ENCODE measurements around the gene FOXO3. TPM values are rescaled to one million over a fixed set of nuclear protein-coding genes. Genes with fewer than 3 reads are reported as not detected.

Gene FOXO3
- total RNA-seq, 1 donor: 63.6 TPM

DNA sequence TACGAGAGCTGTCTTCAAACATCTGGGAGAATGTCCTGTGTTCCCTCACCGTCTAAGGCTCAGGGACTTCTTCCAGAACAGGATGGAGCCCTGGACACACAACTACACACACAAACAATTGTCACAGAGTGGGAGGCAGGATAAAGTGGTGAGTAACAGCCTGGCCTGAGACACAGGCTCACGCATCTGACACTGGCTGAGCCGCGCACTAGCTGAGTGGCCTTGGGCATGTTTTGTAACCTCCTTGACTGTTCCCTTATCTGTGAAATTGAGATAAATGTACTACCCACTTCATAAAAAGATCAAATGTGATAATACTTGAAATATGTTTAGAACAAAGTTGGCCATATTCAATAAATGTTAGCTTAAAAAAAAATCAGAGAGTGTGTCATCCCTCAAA lies 155.1 kb downstream of the FOXO3 start:
- Histone ChIP-seq H3K9me3 (ENCODE audit: low read depth, low read length) (no peaks in the 10 kb centered on the region), H3K4me1 (ENCODE audit: insufficient read depth, low read length) (no peaks in the 10 kb centered on the region), H3K4me3 (ENCODE audit: low read length) (no peak overlapping the region), H3K27me3 (ENCODE audit: insufficient read depth, low read length) (no peaks in the 10 kb centered on the region)

GRCh38 chr6:108716801-108717791 lies 156.4 kb downstream of the FOXO3 start:
- no peaks in the 10 kb centered on the region for H3K9me3 ChIP-seq (ENCODE audit: low read depth, low read length)
- H3K4me1 ChIP-seq (ENCODE audit: insufficient read depth, low read length): peaks cover 5% of the 10 kb centered on the region
- H3K27me3 ChIP-seq (ENCODE audit: insufficient read depth, low read length): no peaks in the 10 kb centered on the region
- no peak overlapping the region for H3K4me3 ChIP-seq (ENCODE audit: low read length)

DNA sequence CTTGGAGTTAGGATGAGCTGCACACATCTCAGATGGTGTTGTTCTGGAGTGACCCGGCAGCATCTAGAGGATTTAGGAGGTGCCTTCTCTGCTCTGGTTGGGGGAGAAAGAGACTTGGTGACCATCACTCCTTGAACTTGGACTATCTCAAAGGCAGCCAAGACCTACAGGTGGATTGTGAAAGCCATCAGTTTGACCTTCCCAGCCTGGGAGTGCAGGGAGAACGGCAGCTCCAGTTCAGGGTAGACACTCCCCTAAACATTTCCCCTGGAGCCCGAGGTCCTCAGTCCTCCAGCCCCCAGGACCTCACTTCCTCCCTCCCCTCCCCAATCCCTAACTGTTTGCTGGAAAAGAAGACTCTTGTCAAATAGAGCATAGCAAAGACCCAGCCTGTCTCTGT lies 158.8 kb downstream of the FOXO3 start:
- no peak overlapping the region for H3K4me3 ChIP-seq (ENCODE audit: low read length)
- no peaks in the 10 kb centered on the region for H3K9me3 ChIP-seq (ENCODE audit: low read depth, low read length)
- H3K4me1 ChIP-seq (ENCODE audit: insufficient read depth, low read length): peaks cover 5% of the 10 kb centered on the region
- H3K27me3 ChIP-seq (ENCODE audit: insufficient read depth, low read length): no peaks in the 10 kb centered on the region

- Histone ChIP-seq H3K4me3 (ENCODE audit: low read length) (no peak overlapping the region), H3K4me1 (ENCODE audit: insufficient read depth, low read length) (peaks cover 5% of the 10 kb centered on the region), H3K9me3 (ENCODE audit: low read depth, low read length) (no peaks in the 10 kb centered on the region), H3K27me3 (ENCODE audit: insufficient read depth, low read length) (no peaks in the 10 kb centered on the region)
Observed at GRCh38 chr6:108720827-108721226, 160.1 kb downstream of the FOXO3 start.

GRCh38 chr6:108721286-108721685 lies 160.6 kb downstream of the FOXO3 start:
- no peak overlapping the region for H3K4me3 ChIP-seq (ENCODE audit: low read length)
- no peaks in the 10 kb centered on the region for H3K9me3 ChIP-seq (ENCODE audit: low read depth, low read length)
- peaks cover 5% of the 10 kb centered on the region for H3K4me1 ChIP-seq (ENCODE audit: insufficient read depth, low read length)
- no peaks in the 10 kb centered on the region for H3K27me3 ChIP-seq (ENCODE audit: insufficient read depth, low read length)

DNA sequence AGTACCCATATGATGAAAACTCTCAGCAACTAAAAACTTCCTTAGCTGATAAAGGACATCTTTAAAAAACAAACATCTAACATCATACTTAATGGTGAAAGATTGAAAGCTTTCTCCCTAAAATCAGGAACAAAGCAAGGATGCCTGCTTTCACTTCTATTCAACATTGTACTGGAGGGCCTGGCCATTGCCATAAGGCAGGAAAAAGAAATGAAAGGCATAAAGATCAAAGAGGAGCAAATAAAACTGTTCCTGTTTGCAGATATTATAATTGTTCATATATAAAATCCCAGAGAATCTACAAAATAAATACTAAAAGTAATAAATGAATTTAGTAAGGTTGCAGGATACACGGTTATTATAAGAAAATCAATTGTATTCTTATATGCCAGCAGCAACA lies 162.9 kb downstream of the FOXO3 start:
- no peaks in the 10 kb centered on the region for H3K9me3 ChIP-seq (ENCODE audit: low read depth, low read length)
- no peak overlapping the region for H3K4me3 ChIP-seq (ENCODE audit: low read length)
- H3K4me1 ChIP-seq (ENCODE audit: insufficient read depth, low read length): peaks cover 5% of the 10 kb centered on the region
- H3K27me3 ChIP-seq (ENCODE audit: insufficient read depth, low read length): no peaks in the 10 kb centered on the region

GRCh38 chr6:108726726-108727339 lies 166.1 kb downstream of the FOXO3 start:
- Histone ChIP-seq H3K4me1 (ENCODE audit: insufficient read depth, low read length) (no peaks in the 10 kb centered on the region), H3K27me3 (ENCODE audit: insufficient read depth, low read length) (no peaks in the 10 kb centered on the region), H3K9me3 (ENCODE audit: low read depth, low read length) (no peaks in the 10 kb centered on the region), H3K4me3 (ENCODE audit: low read length) (no peak overlapping the region)

- H3K27me3 ChIP-seq (ENCODE audit: insufficient read depth, low read length): no peaks in the 10 kb centered on the region
- no peaks in the 10 kb centered on the region for H3K9me3 ChIP-seq (ENCODE audit: low read depth, low read length)
- H3K4me3 ChIP-seq (ENCODE audit: low read length): no peak overlapping the region
- H3K4me1 ChIP-seq (ENCODE audit: insufficient read depth, low read length): no peaks in the 10 kb centered on the region
Observed at GRCh38 chr6:108727966-108728730, 167.4 kb downstream of the FOXO3 start.

DNA sequence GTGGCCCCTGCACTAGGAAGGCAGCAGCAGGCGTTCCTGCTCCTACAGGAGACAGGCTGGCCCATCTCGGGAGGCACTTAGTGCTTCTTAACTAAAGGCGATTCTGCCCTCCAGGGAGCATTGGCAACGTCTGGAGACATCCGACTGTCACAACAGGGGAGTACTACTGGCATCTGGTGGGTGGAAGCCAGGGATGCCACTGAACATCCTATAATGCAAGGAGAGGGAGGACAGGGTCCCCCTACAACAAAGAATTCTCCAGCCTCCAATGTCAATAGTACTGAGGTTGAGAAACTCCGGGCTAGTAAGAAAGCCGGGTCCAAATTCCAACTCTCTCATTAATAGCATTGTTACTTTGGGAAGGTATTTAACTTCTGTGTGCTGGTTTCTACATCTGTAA lies 168.1 kb downstream of the FOXO3 start:
- Histone ChIP-seq H3K4me1 (ENCODE audit: insufficient read depth, low read length) (no peaks in the 10 kb centered on the region), H3K4me3 (ENCODE audit: low read length) (no peak overlapping the region), H3K27me3 (ENCODE audit: insufficient read depth, low read length) (no peaks in the 10 kb centered on the region), H3K9me3 (ENCODE audit: low read depth, low read length) (no peaks in the 10 kb centered on the region)

GRCh38 chr6:108730635-108731515 lies 170.2 kb downstream of the FOXO3 start:
- H3K4me1 ChIP-seq (ENCODE audit: insufficient read depth, low read length): no peaks in the 10 kb centered on the region
- no peaks in the 10 kb centered on the region for H3K9me3 ChIP-seq (ENCODE audit: low read depth, low read length)
- H3K4me3 ChIP-seq (ENCODE audit: low read length): no peak overlapping the region
- H3K27me3 ChIP-seq (ENCODE audit: insufficient read depth, low read length): no peaks in the 10 kb centered on the region

- Histone ChIP-seq H3K9me3 (ENCODE audit: low read depth, low read length) (no peaks in the 10 kb centered on the region), H3K4me3 (ENCODE audit: low read length) (no peak overlapping the region), H3K4me1 (ENCODE audit: insufficient read depth, low read length) (no peaks in the 10 kb centered on the region), H3K27me3 (ENCODE audit: insufficient read depth, low read length) (no peaks in the 10 kb centered on the region)
Observed at GRCh38 chr6:108732091-108732870, 171.6 kb downstream of the FOXO3 start.

GRCh38 chr6:108733051-108733450 lies 172.3 kb downstream of the FOXO3 start:
- Histone ChIP-seq H3K9me3 (ENCODE audit: low read depth, low read length) (no peaks in the 10 kb centered on the region), H3K4me1 (ENCODE audit: insufficient read depth, low read length) (no peaks in the 10 kb centered on the region), H3K27me3 (ENCODE audit: insufficient read depth, low read length) (no peaks in the 10 kb centered on the region), H3K4me3 (ENCODE audit: low read length) (no peak overlapping the region)

DNA sequence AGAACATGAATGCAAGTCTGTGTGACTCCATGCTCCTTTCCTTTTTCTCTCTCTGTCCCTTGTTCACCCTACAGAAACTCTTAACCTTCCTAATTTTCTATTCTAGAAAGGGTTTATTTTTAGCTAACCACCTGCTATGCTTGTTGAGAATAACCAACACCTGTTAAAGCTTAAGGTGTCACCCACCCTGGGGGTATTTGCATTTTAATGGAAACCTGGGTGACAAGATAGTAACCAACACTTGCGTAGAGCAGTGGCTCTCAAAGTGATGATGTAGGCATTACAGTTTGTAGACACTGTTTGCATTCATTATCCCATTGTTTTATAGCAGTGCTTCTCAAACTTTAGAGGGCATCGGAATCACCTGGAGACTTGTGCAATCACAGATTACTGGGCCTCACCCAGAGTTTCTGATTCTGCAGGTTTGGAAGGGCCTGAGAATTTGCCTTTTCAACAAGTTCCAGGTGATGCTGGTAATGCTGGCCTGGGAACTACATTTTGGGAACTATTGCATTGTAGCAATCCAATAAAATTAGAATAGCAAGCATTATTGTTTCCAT lies 173.1 kb downstream of the FOXO3 start:
- H3K4me1 ChIP-seq (ENCODE audit: insufficient read depth, low read length): no peaks in the 10 kb centered on the region
- no peaks in the 10 kb centered on the region for H3K27me3 ChIP-seq (ENCODE audit: insufficient read depth, low read length)
- H3K9me3 ChIP-seq (ENCODE audit: low read depth, low read length): no peaks in the 10 kb centered on the region
- H3K4me3 ChIP-seq (ENCODE audit: low read length): no peak overlapping the region
